Measurements from ENCODE around the gene CT55. TPM values are rescaled to one million over a fixed set of nuclear protein-coding genes. Genes with fewer than 3 reads are reported as not detected.
A peak's percentile ranks its signal among the peaks of the same experiment; 100 is the strongest.
"Not testable (repeated sequence)": the region's sequence is repeated elsewhere in the genome, so short reads cannot be mapped to it uniquely, and the experiment has no call there.

Gene CT55, protein sequence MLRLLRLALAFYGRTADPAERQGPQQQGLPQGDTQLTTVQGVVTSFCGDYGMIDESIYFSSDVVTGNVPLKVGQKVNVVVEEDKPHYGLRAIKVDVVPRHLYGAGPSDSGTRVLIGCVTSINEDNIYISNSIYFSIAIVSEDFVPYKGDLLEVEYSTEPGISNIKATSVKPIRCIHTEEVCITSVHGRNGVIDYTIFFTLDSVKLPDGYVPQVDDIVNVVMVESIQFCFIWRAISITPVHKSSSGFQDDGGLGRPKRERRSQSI
- total RNA-seq, result not detected in 2 replicates
- polyA plus RNA-seq (2012), result not detected

DNA sequence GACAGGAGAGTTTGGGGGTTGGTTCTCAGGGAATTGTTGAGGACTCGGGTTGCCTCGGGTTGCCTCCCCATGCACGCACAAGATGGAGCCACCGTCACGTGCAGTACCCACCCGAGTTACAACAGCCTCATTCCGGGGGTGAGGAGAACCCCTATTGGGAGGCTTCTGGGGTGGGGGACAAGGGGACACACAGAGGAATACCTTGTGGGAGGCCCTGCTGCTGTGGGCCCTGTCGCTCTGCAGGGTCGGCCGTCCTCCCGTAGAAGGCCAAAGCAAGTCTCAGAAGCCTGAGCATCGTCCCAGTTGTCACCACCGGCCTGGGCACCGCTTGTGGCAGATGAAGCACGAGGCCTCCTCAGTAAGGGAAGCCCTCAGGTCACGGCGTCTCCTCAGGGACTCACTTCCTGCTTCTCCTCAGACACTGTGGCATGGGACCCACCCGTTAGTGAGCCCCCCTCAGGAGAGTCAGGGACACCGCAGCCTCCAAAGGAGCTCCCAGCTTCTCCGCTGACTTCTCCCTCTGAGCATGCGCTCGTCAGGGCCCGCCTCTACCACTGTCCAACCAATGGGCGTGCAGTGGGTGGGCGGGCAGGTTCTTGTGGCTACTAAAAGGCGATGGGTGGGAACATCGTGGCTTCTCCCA lies at the start of gene CT55:
Gene CT55 (minus strand): TSS at position 522 of the 643 bp plus-strand sequence. CDS start 227 bp downstream, at position 295.
- no peak for DNase-seq (ENCODE audit: low read depth)

DNA sequence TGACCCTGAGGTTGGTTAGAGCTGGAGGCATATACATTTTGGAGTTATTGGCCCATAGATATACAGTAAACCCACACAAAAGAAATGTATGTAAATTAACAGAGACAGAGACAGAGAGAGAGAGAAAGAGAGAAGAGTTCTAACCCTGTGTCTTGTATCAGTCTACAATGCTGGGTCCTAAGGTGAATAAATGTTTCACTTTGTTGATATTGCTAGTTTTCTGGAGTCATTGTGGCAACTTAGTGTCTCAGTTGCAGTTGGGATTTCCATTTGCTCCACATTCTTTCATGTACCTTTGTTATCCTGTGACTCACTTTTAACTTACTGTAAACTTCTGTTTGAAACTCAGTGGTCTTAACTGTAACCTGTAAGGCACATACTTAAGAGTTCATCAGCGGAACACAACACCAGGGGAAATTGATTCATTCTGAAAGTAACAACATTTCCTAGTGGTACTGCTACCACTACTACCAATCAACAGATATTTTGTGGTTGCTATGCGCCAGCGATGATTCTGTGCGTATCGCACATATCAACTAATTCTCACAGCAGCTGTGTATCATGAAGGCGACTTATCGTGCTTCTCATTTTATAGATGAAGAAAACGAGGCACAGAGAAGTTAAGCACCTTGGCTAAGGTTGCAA lies 42.1 kb upstream of the CT55 start:
- no peak for DNase-seq (ENCODE audit: low read depth)

DNA sequence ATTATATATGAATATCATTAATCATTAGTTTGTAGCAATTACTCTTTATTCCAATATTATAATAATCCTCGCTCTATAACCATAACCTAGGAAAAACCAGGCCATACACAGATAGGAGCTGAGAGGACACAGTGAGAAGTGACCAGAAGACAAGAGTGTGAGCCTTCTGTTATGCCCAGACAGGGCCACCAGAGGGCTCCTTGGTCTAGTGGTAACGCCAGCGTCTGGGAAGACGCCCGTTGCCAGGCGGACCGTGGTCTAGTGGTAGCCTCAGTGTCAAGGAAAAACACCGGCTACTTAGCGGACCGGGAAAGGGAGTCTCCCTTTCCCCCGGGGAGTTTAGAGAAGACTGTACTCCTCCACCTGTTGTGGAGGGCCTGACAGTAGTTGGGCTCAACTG lies 35.2 kb upstream of the CT55 start:
- DNase-seq (ENCODE audit: low read depth), result peak; percentile 3

DNA sequence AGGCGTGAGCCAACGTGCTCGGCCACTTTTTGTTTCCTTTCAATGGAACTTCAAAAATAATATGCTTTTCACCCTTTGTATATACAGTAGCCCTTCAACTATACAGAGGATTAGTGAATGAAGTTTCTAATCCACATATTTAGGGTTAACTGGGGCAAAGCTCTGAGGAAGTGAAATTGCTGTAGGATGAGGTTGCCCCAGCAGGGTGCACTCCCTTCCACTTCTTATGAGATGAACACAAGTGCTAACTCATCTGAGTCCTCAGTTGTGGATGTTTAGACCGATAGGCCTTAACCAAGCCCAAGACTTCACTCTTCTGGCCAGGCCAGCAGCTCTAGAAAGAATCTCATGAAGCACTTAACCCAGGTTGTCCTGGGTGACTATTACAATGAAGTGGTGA lies 29.1 kb upstream of the CT55 start:
- no peak for DNase-seq (ENCODE audit: low read depth)

DNA sequence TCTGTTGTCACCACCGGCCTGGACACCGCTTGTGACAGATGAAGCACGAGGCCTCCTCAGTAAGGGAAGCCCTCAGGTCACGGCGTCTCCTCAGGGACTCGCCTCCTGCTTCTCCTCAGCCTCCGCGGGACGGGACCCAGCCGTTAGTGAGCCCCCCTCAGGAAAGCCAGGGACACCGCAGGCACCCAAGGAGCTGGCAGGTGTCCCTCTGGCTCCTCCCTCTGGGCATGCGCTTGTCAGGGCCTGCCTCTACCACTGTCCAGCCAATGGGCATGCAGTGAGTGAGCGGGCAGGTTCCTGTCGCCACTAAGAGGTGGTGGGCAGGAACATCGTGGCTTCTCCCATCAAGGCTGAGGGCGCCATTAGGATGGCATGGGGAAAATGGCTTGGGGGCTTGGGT lies 23.5 kb upstream of the CT55 start:
- DNase-seq (ENCODE audit: low read depth), result no peak

DNA sequence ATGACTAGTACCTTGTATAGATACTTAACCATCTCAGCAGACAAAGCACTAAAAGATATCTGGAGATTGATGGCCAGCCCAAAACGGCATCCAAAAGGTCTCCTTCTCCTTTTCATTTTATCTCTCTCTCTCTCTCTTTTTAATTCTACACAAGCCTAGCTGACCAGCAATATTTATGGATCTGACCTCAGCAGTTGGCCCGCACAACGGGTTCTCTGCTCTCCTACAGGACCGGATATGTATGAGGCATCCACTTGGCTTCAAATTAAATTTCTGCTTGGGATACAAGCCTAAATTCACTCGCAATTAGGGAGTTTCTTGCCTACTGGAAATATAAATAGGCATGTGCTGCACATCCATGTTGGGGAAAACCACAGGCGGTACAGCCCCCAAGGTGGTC lies 22.5 kb upstream of the CT55 start:
- DNase-seq (ENCODE audit: low read depth), result no peak

DNA sequence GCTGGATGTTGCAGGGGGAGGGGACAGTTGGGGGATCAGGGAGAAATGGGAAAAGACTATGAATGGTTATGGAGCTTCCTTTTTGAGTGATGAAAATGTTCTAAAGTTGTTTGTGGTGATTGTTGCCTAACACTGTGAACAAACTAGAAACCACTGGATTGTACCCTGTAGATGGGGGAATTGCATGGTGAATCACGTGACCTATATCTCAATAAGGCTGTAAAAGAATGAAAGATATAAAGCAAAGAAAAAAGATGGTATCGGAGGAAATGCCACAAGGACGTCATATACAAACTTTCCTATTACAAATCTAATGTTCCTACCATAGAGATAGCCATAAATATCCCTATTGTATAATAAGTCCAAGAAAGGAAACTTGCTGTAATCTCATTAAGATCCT lies 20.6 kb upstream of the CT55 start:
- no peak for DNase-seq (ENCODE audit: low read depth)

DNA sequence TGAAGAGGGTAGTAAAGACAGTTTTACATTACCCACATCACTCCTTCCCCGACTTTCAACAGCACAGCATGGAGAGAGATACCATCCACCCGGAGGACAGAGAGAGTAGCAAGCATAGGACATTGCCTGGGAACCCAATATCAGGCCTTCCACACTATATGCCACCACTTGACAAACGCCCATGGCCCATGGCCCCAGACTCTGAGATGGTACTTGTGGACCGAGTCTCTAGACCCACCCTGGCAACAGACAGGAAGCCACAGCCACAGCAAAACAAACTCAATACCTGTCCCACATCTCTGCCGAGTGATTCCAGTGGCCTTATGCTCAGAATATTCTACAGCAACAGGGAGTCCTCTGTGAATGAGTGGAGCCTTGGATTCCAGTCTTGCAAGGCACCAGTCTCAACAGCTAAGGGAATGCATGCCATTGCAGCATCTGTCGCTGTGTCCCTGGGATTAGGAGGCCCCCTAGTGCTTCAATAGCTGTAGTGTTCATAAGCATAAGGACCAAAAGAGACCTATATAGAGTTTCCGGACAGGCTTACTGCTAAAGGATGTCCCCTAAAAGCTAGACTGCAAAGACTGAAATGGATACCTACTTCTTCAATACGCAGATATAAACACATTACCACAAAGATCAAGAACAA lies 14.7 kb upstream of the CT55 start:
- DNase-seq (ENCODE audit: low read depth), result peak; percentile 64

DNA sequence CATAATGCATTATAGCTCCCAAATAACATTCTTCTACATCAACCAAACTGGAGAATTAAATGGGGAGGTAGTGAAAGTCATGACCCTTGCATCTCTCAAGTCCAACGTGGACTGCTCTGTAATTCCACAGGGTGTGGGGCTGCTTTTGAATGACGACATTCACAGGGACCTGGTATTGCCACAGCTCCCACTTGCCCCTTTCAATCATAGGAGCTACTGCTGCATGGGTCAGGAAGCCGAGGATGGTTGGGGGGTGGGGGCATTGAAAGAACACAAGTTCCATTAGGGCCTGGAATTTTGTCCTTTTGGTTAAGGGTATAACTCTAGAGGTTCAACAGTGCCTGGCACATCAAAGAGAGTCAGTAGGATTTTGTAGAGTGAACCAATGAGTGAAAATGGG lies 7.4 kb upstream of the CT55 start:
- no peak for DNase-seq (ENCODE audit: low read depth)

DNA sequence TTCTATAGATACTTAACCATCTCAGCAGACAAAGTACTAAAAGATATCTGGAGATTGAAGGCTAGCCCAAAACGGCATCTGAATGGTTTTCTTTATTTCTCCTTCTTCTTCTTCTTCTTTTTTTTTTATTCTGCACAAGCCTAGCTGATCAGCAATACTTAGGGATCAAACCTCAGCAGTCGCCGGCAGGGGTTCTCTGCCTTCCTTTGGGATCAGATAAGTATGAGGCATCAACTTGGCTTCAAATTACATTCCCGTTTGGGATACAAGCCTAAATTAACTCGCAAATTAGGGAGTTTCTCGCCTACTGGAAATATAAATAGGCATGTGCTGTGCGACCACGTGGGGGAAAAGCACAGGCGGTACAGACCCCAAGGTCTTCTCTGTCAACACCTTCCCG lies 730 bp downstream of the CT55 start:
- no peak for DNase-seq (ENCODE audit: low read depth)

DNA sequence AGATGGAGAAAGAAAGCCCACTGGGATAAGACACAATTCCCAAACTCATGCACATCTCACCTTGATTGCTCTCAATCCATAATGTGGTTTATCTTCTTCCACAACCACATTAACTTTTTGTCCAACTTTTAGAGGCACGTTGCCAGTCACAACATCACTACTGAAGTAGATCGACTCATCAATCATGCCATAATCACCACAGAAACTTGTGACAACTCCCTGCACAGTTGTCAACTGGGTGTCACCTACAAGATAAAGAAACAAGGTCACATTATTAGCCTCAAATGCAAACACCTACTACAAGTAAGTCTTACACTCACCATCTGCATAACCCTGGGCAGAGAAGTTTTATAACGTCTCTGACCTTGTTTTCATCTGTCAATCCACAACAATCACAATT lies 1.7 kb downstream of the CT55 start:
- DNase-seq (ENCODE audit: low read depth), result not testable (repeated sequence)

DNA sequence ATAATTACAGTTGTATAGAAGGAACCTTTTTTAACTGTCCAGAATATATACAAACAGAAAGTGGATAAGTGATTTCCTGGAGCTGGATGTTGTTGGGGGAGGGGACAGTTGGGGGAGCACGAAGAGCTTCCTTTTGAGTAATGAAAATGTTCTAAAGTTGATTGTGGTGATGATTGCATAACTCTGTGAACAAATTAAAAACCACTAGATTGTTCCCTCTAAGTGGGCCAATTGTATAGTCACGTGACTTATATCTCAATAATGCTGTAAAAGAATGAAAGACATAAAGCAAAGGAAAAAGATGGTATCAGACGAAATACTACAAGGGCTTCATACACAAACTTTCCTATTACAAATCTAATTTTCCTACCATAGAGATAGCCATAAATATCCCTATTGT lies 2.7 kb downstream of the CT55 start:
- no peak for DNase-seq (ENCODE audit: low read depth)

DNA sequence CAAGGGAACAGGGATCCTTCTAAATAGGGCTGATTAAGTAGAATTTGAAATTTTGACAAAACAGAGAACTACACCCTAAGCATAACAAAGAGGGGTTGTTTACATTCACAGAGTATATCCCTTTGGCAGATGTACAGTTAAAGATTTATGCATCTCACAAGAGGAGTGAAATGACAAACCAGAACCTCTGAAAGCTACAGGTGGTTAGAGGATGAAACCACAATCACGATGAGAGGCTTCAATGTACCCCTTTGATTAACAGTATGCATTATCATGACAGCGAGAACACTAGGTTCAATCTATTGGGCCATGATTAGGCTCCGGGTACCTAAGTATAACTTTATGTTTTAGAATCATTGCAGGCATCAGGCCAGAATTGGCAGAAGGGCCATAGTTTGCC lies 16.5 kb downstream of the CT55 start:
- DNase-seq (ENCODE audit: low read depth), result not testable (repeated sequence)

DNA sequence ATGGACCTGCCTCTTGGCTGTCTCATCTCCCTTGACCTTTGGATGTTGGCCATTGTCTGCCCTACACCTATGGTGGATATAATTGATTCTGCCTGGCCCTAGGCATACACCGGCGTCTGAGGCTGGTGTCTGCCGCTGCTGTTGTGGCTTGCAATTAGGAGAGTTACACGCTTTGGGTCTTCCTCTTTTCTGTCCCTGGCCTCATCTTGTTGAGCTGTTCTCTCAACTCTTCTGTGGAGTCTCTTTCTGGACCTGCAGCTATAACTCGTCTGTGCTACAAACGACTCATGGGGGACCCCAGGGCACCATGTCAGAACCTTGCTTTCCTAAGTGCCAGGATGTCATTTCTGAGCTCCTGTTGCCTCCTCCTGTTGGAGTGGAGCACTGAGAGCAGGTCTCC lies 45.1 kb downstream of the CT55 start:
- DNase-seq (ENCODE audit: low read depth), result not testable (repeated sequence)

DNA sequence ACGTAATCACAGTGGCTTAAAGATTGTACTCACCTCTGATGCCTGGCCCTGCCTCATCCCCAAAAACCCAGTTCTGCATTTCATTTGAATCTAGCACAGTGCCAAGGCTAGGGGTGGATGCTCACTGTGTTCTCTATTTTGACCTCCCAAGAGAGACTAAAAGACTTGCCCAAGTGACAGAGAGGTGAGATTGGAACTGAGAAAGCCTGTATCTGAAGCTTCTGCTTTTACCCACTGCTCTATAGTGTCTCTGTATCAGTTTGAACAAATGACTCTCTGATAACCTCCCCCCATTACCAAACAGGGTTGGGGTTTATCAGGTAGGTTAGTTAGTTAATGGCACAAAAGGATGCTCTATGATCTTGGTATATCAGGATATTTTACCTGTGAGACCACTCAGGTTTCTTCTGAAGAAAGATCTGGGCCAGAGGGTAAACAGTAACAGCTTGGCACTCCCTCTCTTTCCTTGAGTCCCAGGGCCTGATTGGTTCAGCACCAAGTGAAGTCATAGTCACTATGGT lies 51.1 kb downstream of the CT55 start, which contains the start of gene ETDB:
Gene ETDB (minus strand): TSS at position 471 of the 521 bp plus-strand sequence. CDS start 1,265 bp downstream, outside the sequence.
- DNase-seq (ENCODE audit: low read depth), result not testable (repeated sequence)

DNA sequence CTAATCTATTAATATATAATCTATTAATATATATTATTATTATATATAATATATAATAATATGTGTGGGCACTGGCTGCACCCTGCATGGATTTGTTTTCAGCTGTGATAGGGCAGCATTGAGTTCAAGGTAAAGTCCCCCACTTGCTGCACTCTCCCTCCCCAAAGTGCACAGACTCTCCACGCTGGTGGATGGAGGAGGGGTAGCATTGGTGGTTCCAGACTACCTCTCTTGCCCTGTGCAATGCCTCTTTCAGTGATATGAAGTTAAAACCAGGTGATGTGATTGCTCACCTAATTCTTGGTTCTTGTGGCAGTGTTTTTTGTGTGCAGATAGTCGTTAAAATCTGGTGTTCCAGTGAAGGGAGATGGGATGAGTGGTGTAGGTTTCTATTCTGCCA lies 55.1 kb downstream of the CT55 start:
- not testable (repeated sequence) for DNase-seq (ENCODE audit: low read depth)

DNA sequence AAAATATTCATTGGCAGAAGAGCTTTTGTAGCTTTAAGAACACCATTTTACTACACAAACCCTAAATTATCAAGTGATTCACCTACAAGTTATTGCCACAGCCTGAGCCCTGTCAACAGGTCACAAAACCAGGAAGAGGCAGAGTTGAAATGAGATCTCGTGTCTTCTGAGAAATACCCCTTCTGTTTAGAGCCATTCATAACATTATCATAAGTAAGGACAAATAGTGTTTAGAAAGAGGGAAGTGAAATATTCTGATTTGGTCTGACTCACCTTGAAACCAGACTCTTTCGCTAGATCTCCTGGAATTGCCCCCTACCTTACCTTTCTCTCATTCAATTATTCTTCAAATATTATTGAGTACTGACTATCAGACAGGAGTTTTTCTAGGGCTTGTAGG lies 56.8 kb downstream of the CT55 start:
- DNase-seq (ENCODE audit: low read depth), result no peak

DNA sequence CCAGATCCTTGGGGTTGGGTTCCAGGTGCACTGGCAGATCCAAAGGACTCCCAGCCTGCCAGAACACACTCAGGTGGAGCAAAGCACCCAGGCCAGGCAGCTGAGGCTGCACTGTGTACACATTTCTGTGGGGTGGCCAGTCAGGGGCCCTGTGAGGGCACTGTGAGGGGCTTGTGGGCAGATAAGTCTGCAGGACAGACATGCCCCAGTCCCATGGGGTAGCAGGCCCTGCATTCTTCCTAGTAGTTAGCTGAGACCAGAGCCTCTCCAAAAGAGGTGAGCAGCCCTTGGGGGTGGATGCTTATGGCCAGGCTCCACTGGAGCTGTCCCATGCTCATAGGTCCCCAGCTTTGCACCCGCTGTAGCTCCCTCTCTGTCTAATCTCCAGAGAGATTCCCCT lies 58.5 kb downstream of the CT55 start:
- DNase-seq (ENCODE audit: low read depth), result no peak

DNA sequence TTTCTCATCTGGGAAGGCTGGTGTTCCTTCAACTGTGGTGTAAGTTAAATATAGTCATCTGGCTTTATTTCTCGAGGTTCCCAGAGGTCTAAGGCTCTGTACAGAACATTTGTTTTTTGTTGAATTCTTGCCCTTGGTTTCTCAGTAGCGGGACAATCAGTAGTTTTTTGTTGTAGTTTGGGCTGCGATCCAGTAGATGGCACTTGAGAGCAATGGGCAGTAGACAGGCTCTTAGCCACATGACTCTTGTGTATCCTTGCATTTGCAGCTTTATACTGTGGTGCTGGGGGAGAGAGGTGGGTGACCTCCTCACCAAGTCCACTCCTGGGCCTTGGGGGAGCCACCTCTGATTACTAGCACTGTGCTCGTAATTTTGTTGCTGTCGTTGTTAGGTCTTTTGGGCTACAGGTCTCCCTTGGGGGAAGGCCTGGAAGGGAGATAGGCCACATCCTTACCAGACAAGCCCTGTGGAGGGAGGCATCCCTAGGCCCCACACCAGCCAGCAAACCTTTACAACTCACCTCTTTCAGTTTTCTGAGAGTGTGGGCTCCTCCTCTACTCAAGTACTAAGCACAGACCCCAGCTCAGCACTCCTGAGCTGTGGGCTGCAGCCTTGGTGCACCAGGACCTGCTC lies 59.0 kb downstream of the CT55 start:
- peak; percentile 23 for DNase-seq (ENCODE audit: low read depth)

DNA sequence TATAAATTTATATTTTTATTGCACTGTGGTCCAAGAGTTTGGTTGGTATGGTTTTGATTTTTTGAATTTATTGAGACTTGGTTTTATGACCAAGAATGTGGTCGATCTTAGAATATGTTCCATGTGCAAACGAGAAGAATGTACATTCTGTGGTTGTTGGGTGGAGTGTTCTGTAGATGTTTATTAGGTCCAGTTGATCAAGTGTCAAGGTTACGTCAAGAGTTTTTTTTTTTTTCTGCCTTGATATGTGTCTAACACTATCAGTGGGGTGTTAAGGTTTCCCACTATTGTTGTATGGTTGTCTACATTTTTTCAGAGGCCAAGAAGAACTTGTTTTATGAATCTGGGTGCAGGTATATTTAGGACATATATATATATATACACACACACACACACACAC lies 61.6 kb downstream of the CT55 start:
- DNase-seq (ENCODE audit: low read depth), result no peak

Measured in myocyte (in vitro differentiated cells).